Natural killer cell (primary cell): ENCODE measurements around the gene KCTD3. TPM values are rescaled to one million over a fixed set of nuclear protein-coding genes. Genes with fewer than 3 reads are reported as not detected.

Experiments
- ATAC-seq, 3 donors: fragments of 150-1000 bp in 2 of 3; fragments of 200-7000 bp in 1 of 3; cut with Tn5 transposase; 1 replicate in 1 of 3; 2 replicates in 2 of 3; pipeline ENCODE4 v1.10.0; 2021; ENCODE audit warnings: mild to moderate bottlenecking in 2 of 3, moderate library complexity in 2 of 3
- DNase-seq, 2 donors: peaks; one replicate each; pipeline versions ENCODE4 v3.0.0 to v3.0.0-alpha.2; 2013 to 2021; ENCODE audit warnings: mixed read lengths in 1 of 2
- H3K27ac ChIP-seq: one replicate; pipeline ENCODE4 v1.5.1; 2013; ENCODE audit warnings: mild to moderate bottlenecking, low read length
- H3K27me3 ChIP-seq: one replicate; pipeline ENCODE4 v1.6.1; 2013; ENCODE audit warnings: low read length; ENCODE audit not compliant: control insufficient read depth, insufficient read depth
- H3K36me3 ChIP-seq: one replicate; pipeline ENCODE4 v1.6.1; 2013; ENCODE audit warnings: low read length; ENCODE audit not compliant: control insufficient read depth, insufficient read depth
- H3K4me1 ChIP-seq: one replicate; pipeline ENCODE4 v1.6.1; 2013; ENCODE audit warnings: low read length; ENCODE audit not compliant: control insufficient read depth, insufficient read depth
- H3K4me3 ChIP-seq: one replicate; pipeline ENCODE4 v1.5.1; 2013; ENCODE audit warnings: low read length
- H3K9me3 ChIP-seq: one replicate; pipeline ENCODE4 v1.6.1; 2013; ENCODE audit warnings: low read length; ENCODE audit not compliant: control insufficient read depth, insufficient read depth
- H3K27ac Mint-ChIP-seq, 2 donors: one replicate each; pipeline ENCODE4 v1.8.0; 2022; ENCODE audit warnings: mild to moderate bottlenecking in 2 of 2, mixed read lengths in 2 of 2, moderate library complexity in 1 of 2
- H3K27me3 Mint-ChIP-seq, 2 donors: one replicate each; pipeline ENCODE4 v1.8.0; 2022; ENCODE audit warnings: low read depth in 2 of 2, mixed read lengths in 2 of 2
- H3K36me3 Mint-ChIP-seq: one replicate; pipeline ENCODE4 v1.8.0; 2022; ENCODE audit warnings: mixed read lengths
- H3K4me1 Mint-ChIP-seq, 2 donors: one replicate each; pipeline ENCODE4 v1.8.0; 2022; ENCODE audit warnings: mixed read lengths in 2 of 2
- H3K4me3 Mint-ChIP-seq: one replicate; pipeline ENCODE4 v1.8.0; 2022; ENCODE audit warnings: mild to moderate bottlenecking, moderate library complexity, mixed read lengths
- H3K9me3 Mint-ChIP-seq, 2 donors: one replicate each; pipeline ENCODE4 v1.8.0; 2022; ENCODE audit warnings: mixed read lengths in 2 of 2
- CTCF ChIP-seq: fragments of 200-600 bp; IDR thresholded peaks from one replicate; pipeline ENCODE4 v1.8.0; 2022; ENCODE audit warnings: antibody characterized with exemption
- WGBS: methylation state at CpG from one replicate; pipeline ENCODE4 v1.1.7; 2013; ENCODE audit warnings: missing lambda C conversion rate; ENCODE audit not compliant: insufficient coverage; 5-methylcytosine and 5-hydroxymethylcytosine counted together
- intact Hi-C: fragments of 100-400 bp; cut with micrococcal nuclease; formaldehyde crosslinking; loops from one replicate; pipeline ENCODE4 v1.14.2; 2022
- total RNA-seq, 4 donors: library from RNA; stranded (reverse); fragments of 120-200 nt in 1 of 4; gene quantifications; one replicate each; pipeline versions ENCODE4 v1.2.3 to v1.2.4, GENCODE V29; 2013 to 2022

The KCTD3 gene
- total RNA-seq, 3 donors from 2014 or later (not counting 1 experiment from before 2014, with no cell fraction given) = 2.1 to 4.5 (median 3.1) TPM

- no peak for ATAC-seq
- no peaks in the 10 kb centered on the region for H3K9me3 ChIP-seq
- no peak for TF ChIP-seq CTCF
- Mint-ChIP-seq H3K4me1 (no peaks in the 10 kb centered on the region), H3K9me3 (peaks cover 2% of the 10 kb centered on the region in 2 donors), H3K27me3 (no peaks in the 10 kb centered on the region), H3K27ac (no peak overlapping the region), H3K36me3 (peaks cover 6% of the 10 kb centered on the region), H3K4me3 (no peak overlapping the region)
- 57% methylated on average over 1 of the region's 3 CpGs for WGBS
- no peaks in the 10 kb centered on the region for H3K4me1 ChIP-seq
- H3K4me3 ChIP-seq = no peak overlapping the region
- H3K27me3 ChIP-seq = no peaks in the 10 kb centered on the region
- no peaks in the 10 kb centered on the region for H3K36me3 ChIP-seq
- intact Hi-C loops = no loop called here
- no peak for DNase-seq
- H3K27ac ChIP-seq = no peak overlapping the region
Observed at GRCh38 chr1:215612391-215612790, 45.3 kb downstream of the KCTD3 start.

GRCh38 chr1:215617979-215618378 is 50.9 kb downstream of the KCTD3 start:
- no peak for TF ChIP-seq CTCF
- no peak for ATAC-seq
- no peaks in the 10 kb centered on the region for H3K36me3 ChIP-seq
- no peaks in the 10 kb centered on the region for H3K4me1 ChIP-seq
- no peak overlapping the region for H3K27ac ChIP-seq
- intact Hi-C loops = no loop called here
- Mint-ChIP-seq H3K4me3 (no peak overlapping the region), H3K27ac (peak overlapping the region in 1 of 2 donors; percentile 22), H3K27me3 (no peaks in the 10 kb centered on the region), H3K9me3 (peaks cover 2% of the 10 kb centered on the region in 2 donors), H3K4me1 (no peaks in the 10 kb centered on the region), H3K36me3 (peaks cover 6% of the 10 kb centered on the region)
- H3K9me3 ChIP-seq = no peaks in the 10 kb centered on the region
- no peak for DNase-seq
- H3K4me3 ChIP-seq = no peak overlapping the region
- no CpG with 5 or more reads among the region's 1 CpG for WGBS
- no peaks in the 10 kb centered on the region for H3K27me3 ChIP-seq

GRCh38 chr1:215623162-215623561 is 56.1 kb downstream of the KCTD3 start:
- Histone ChIP-seq H3K36me3 (no peaks in the 10 kb centered on the region), H3K27me3 (no peaks in the 10 kb centered on the region), H3K4me3 (no peak overlapping the region), H3K4me1 (no peaks in the 10 kb centered on the region), H3K9me3 (no peaks in the 10 kb centered on the region), H3K27ac (no peak overlapping the region)
- DNase-seq (no peak), ATAC-seq (no peak)
- intact Hi-C loops = no loop called here
- no peak overlapping the region for H3K27ac Mint-ChIP-seq
- H3K4me3 Mint-ChIP-seq = no peak overlapping the region
- no peaks in the 10 kb centered on the region for H3K4me1 Mint-ChIP-seq
- H3K36me3 Mint-ChIP-seq = no peaks in the 10 kb centered on the region
- H3K9me3 Mint-ChIP-seq = peaks cover 0 to 3% of the 10 kb centered on the region in 2 donors
- no peaks in the 10 kb centered on the region for H3K27me3 Mint-ChIP-seq
- no peak for TF ChIP-seq CTCF
- 100% methylated on average over 1 of the region's 4 CpGs for WGBS

GRCh38 chr1:215625949-215626348 is 58.8 kb downstream of the KCTD3 start:
- DNase-seq = no peak
- no peak overlapping the region for H3K27ac Mint-ChIP-seq
- no peaks in the 10 kb centered on the region for H3K9me3 ChIP-seq
- no peaks in the 10 kb centered on the region for H3K4me1 Mint-ChIP-seq
- H3K9me3 Mint-ChIP-seq = peaks cover 2 to 6% of the 10 kb centered on the region in 2 donors
- no peak for TF ChIP-seq CTCF
- ATAC-seq = no peak
- H3K36me3 Mint-ChIP-seq = no peaks in the 10 kb centered on the region
- H3K27me3 ChIP-seq = no peaks in the 10 kb centered on the region
- no peaks in the 10 kb centered on the region for H3K27me3 Mint-ChIP-seq
- H3K36me3 ChIP-seq = no peaks in the 10 kb centered on the region
- no peak overlapping the region for H3K4me3 Mint-ChIP-seq
- no peaks in the 10 kb centered on the region for H3K4me1 ChIP-seq
- no peak overlapping the region for H3K4me3 ChIP-seq
- H3K27ac ChIP-seq = no peak overlapping the region
- intact Hi-C loops = no loop called here
